HEK293 (cell line): ENCODE results near the gene TRIM47.

Experiments
- GLI4 ChIP-seq: fragments of 450-650 bp; formaldehyde crosslinking; IDR thresholded peaks from 2 replicates; pipeline ENCODE4 v1.5.1; 2016; ENCODE audit warnings: missing biosample characterization, missing genetic modification characterization
- MZF1 ChIP-seq: fragments of 450-650 bp; formaldehyde crosslinking; IDR thresholded peaks from 2 replicates; pipeline ENCODE4 v1.5.1; 2017; ENCODE audit warnings: missing biosample characterization, missing genetic modification characterization, borderline replicate concordance
- SALL2 ChIP-seq: fragments of 450-650 bp; formaldehyde crosslinking; IDR thresholded peaks from 2 replicates; pipeline ENCODE4 v1.5.0; 2017; ENCODE audit warnings: missing biosample characterization, mild to moderate bottlenecking, missing genetic modification characterization, borderline replicate concordance
- SP2 ChIP-seq: fragments of 450-650 bp; formaldehyde crosslinking; IDR thresholded peaks from 2 replicates; pipeline ENCODE4 v1.5.1; 2016; ENCODE audit warnings: missing biosample characterization, missing genetic modification characterization
- ZBTB10 ChIP-seq: fragments of 450-650 bp; formaldehyde crosslinking; IDR thresholded peaks from 2 replicates; pipeline ENCODE4 v1.5.1; 2016; ENCODE audit warnings: missing biosample characterization, missing genetic modification characterization
- ZBTB7A ChIP-seq: fragments of 450-650 bp; formaldehyde crosslinking; IDR thresholded peaks from 2 replicates; pipeline ENCODE4 v1.5.1; 2016; ENCODE audit warnings: low read depth, missing biosample characterization, missing genetic modification characterization
- ZEB2 ChIP-seq: fragments of 450-650 bp; formaldehyde crosslinking; IDR thresholded peaks from 2 replicates; pipeline ENCODE4 v1.5.1; 2016; ENCODE audit warnings: missing biosample characterization, missing genetic modification characterization
- ZNF121 ChIP-seq: fragments of 450-650 bp; formaldehyde crosslinking; IDR thresholded peaks from 2 replicates; pipeline ENCODE4 v1.5.1; 2016; ENCODE audit warnings: missing biosample characterization, missing genetic modification characterization
- ZNF37A ChIP-seq: fragments of 450-650 bp; IDR thresholded peaks from 2 replicates; pipeline ENCODE4 v1.5.1; 2018; ENCODE audit warnings: missing biosample characterization, missing genetic modification characterization
- ZNF529 ChIP-seq: fragments of 450-650 bp; formaldehyde crosslinking; IDR thresholded peaks from 2 replicates; pipeline ENCODE4 v1.5.1; 2017; ENCODE audit warnings: missing genetic modification characterization, missing biosample characterization; ENCODE audit not compliant: insufficient replicate concordance
- ZNF555 ChIP-seq: fragments of 450-650 bp; formaldehyde crosslinking; conservative IDR thresholded peaks from 2 replicates; pipeline ENCODE4 v1.5.1; 2017; ENCODE audit warnings: missing biosample characterization, mild to moderate bottlenecking, missing genetic modification characterization, inconsistent platforms
- ZNF670 ChIP-seq: fragments of 450-650 bp; formaldehyde crosslinking; IDR thresholded peaks from 2 replicates; pipeline ENCODE4 v1.5.1; 2016; ENCODE audit warnings: missing biosample characterization, missing genetic modification characterization, low read depth
- TF ChIP-seq, protein P1 (sequence below): fragments of 450-650 bp; formaldehyde crosslinking; IDR thresholded peaks from 2 replicates; pipeline ENCODE4 v1.5.1; 2016; ENCODE audit warnings: missing biosample characterization, missing genetic modification characterization
- TF ChIP-seq, protein P2 (sequence below): sonication (generic); formaldehyde crosslinking; IDR thresholded peaks from 2 replicates; pipeline ENCODE4 v1.8.1; 2022; ENCODE audit warnings: mild to moderate bottlenecking, moderate library complexity, missing genetic modification reagents
- TF ChIP-seq, protein P3 (sequence below): fragments of 450-650 bp; formaldehyde crosslinking; IDR thresholded peaks from 2 replicates; pipeline ENCODE4 v1.5.1; 2016; ENCODE audit warnings: missing biosample characterization, missing genetic modification characterization, borderline replicate concordance

TRIM47 gene

GRCh38 chr17:75876938-75877751, 1.2 kb downstream of the TRIM47 start (continued):
- TF ChIP-seq, protein P1, sequence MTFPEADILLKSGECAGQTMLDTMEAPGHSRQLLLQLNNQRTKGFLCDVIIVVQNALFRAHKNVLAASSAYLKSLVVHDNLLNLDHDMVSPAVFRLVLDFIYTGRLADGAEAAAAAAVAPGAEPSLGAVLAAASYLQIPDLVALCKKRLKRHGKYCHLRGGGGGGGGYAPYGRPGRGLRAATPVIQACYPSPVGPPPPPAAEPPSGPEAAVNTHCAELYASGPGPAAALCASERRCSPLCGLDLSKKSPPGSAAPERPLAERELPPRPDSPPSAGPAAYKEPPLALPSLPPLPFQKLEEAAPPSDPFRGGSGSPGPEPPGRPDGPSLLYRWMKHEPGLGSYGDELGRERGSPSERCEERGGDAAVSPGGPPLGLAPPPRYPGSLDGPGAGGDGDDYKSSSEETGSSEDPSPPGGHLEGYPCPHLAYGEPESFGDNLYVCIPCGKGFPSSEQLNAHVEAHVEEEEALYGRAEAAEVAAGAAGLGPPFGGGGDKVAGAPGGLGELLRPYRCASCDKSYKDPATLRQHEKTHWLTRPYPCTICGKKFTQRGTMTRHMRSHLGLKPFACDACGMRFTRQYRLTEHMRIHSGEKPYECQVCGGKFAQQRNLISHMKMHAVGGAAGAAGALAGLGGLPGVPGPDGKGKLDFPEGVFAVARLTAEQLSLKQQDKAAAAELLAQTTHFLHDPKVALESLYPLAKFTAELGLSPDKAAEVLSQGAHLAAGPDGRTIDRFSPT, result peak; percentile 78
- TF ChIP-seq ZNF529 (tag by site-specific recombination) (no peak), ZNF670 (tag by site-specific recombination) (no peak), ZBTB7A (tag by site-specific recombination) (0 out of 2 replicates have a peak, but pooled peaks have one; percentile 56), ZNF555 (no peak), ZNF121 (no peak), MZF1 (tag by site-specific recombination) (peak; percentile 96), GLI4 (tag by site-specific recombination) (no peak), ZBTB10 (tag by site-specific recombination) (0 out of 2 replicates have a peak, but pooled peaks have one; percentile 25), ZEB2 (tag by site-specific recombination) (0 out of 2 replicates have a peak, but pooled peaks have one; percentile 36), ZNF37A (tag by site-specific recombination) (no peak), SP2 (peak; percentile 58), SALL2 (tag by site-specific recombination) (no peak)
- TF ChIP-seq, protein P2, sequence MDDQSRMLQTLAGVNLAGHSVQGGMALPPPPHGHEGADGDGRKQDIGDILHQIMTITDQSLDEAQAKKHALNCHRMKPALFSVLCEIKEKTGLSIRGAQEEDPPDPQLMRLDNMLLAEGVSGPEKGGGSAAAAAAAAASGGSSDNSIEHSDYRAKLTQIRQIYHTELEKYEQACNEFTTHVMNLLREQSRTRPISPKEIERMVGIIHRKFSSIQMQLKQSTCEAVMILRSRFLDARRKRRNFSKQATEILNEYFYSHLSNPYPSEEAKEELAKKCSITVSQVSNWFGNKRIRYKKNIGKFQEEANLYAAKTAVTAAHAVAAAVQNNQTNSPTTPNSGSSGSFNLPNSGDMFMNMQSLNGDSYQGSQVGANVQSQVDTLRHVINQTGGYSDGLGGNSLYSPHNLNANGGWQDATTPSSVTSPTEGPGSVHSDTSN, result no peak; the same call in 1 of the 2 replicates
- TF ChIP-seq, protein P3, sequence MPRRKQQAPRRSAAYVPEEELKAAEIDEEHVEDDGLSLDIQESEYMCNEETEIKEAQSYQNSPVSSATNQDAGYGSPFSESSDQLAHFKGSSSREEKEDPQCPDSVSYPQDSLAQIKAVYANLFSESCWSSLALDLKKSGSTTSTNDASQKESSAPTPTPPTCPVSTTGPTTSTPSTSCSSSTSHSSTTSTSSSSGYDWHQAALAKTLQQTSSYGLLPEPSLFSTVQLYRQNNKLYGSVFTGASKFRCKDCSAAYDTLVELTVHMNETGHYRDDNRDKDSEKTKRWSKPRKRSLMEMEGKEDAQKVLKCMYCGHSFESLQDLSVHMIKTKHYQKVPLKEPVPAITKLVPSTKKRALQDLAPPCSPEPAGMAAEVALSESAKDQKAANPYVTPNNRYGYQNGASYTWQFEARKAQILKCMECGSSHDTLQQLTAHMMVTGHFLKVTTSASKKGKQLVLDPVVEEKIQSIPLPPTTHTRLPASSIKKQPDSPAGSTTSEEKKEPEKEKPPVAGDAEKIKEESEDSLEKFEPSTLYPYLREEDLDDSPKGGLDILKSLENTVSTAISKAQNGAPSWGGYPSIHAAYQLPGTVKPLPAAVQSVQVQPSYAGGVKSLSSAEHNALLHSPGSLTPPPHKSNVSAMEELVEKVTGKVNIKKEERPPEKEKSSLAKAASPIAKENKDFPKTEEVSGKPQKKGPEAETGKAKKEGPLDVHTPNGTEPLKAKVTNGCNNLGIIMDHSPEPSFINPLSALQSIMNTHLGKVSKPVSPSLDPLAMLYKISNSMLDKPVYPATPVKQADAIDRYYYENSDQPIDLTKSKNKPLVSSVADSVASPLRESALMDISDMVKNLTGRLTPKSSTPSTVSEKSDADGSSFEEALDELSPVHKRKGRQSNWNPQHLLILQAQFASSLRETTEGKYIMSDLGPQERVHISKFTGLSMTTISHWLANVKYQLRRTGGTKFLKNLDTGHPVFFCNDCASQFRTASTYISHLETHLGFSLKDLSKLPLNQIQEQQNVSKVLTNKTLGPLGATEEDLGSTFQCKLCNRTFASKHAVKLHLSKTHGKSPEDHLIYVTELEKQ (tag by site-specific recombination), result no peak
